ENCODE measurements around the gene ARID4B. TPM values are rescaled to one million over a fixed set of nuclear protein-coding genes. Genes with fewer than 3 reads are reported as not detected.

The ARID4B gene
- total RNA-seq, 2 donors from 2014 or later, result 32.4 to 50.2 TPM

DNA sequence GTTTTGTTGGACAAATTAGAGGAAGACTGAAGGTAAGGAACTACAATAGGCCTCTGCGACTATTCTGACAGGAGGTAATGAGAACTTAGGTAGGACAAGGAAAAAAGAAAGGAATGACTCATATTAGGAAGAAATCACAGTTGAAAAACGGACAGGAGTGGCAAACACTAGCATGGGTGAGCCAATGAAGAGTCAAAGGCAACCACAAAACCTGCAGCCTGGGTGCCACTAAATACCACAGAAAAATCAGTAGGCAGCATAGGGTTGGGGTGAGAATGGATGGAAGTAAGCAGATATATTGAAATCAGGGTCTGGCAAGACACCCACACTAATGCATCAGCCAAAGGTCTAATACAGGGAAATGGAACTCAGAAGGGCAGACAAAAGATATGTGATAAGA is 176.9 kb downstream of the ARID4B start:
- H3K36me3 ChIP-seq, result peaks cover 46% of the 10 kb centered on the region
- H3K9me3 ChIP-seq, result no peaks in the 10 kb centered on the region
- no peak overlapping the region for H3K4me3 ChIP-seq
- TF ChIP-seq, protein P1, sequence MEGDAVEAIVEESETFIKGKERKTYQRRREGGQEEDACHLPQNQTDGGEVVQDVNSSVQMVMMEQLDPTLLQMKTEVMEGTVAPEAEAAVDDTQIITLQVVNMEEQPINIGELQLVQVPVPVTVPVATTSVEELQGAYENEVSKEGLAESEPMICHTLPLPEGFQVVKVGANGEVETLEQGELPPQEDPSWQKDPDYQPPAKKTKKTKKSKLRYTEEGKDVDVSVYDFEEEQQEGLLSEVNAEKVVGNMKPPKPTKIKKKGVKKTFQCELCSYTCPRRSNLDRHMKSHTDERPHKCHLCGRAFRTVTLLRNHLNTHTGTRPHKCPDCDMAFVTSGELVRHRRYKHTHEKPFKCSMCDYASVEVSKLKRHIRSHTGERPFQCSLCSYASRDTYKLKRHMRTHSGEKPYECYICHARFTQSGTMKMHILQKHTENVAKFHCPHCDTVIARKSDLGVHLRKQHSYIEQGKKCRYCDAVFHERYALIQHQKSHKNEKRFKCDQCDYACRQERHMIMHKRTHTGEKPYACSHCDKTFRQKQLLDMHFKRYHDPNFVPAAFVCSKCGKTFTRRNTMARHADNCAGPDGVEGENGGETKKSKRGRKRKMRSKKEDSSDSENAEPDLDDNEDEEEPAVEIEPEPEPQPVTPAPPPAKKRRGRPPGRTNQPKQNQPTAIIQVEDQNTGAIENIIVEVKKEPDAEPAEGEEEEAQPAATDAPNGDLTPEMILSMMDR (IDR thresholded peaks at IDR 0.05), result no peak
- ATAC-seq (ENCODE audit: insufficient number of reproducible peaks, low FRiP score, low read depth) (no peak), DNase-seq (ENCODE audit: low spot score) (no peak)
- H3K27me3 ChIP-seq (replicated peaks; ENCODE audit: insufficient read depth), result no peaks in the 10 kb centered on the region
- no peak overlapping the region for H3K27ac ChIP-seq
- H3K4me1 ChIP-seq (ENCODE audit: control insufficient read depth in 1 of 2, low read depth in 2 of 2), result no peaks in the 10 kb centered on the region

DNA sequence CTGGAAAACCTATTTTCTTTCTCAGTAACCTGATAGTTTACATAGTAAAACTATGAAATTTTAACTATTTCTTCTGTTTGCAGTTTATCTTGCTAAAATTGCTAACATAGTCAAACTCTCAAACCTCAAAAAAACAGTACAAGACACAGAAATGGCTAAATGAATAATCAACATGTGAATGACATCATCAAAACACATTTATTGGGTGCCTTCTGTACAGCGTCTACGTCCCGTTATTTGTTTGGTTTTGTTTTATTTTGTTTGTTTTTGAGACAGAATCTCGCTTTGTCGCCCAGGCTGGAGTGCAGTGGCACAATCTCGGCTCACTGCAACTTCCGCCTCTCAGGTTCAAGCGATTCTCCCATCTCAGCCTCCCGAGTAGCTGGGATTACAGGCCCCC is 178.2 kb downstream of the ARID4B start:
- H3K36me3 ChIP-seq, result peaks cover 45% of the 10 kb centered on the region
- ATAC-seq (ENCODE audit: insufficient number of reproducible peaks, low FRiP score, low read depth) (no peak), DNase-seq (ENCODE audit: low spot score) (no peak)
- no peaks in the 10 kb centered on the region for H3K27me3 ChIP-seq (replicated peaks; ENCODE audit: insufficient read depth)
- TF ChIP-seq, protein P1 (IDR thresholded peaks at IDR 0.05), result no peak
- no peaks in the 10 kb centered on the region for H3K9me3 ChIP-seq
- no peak overlapping the region for H3K27ac ChIP-seq
- no peaks in the 10 kb centered on the region for H3K4me1 ChIP-seq (ENCODE audit: control insufficient read depth in 1 of 2, low read depth in 2 of 2)
- H3K4me3 ChIP-seq, result no peak overlapping the region

DNA sequence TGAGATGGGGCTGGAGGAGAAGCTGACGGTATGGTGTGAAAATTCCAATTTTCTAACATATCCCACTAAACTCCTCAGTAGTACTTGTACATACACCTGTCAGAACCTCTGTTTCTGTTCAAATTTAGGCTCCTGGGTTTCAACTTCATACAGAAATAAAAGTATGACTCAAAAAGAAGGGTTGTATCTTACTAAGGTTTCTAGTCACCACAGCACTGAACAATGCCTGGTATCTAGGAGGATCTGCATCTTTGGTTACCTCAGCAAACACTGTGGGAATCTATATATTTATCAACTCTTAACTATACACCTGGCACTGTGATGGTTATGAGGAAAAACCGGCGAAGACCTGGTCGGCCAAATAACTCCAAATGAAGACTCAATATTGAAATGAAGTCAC is 180.7 kb downstream of the ARID4B start:
- no peak overlapping the region for H3K27ac ChIP-seq
- H3K27me3 ChIP-seq (replicated peaks; ENCODE audit: insufficient read depth), result no peaks in the 10 kb centered on the region
- no peak overlapping the region for H3K4me3 ChIP-seq
- DNase-seq (ENCODE audit: low spot score) (no peak), ATAC-seq (ENCODE audit: insufficient number of reproducible peaks, low FRiP score, low read depth) (no peak)
- TF ChIP-seq, protein P1 (IDR thresholded peaks at IDR 0.05), result no peak
- H3K9me3 ChIP-seq, result no peaks in the 10 kb centered on the region
- peaks cover 42% of the 10 kb centered on the region for H3K36me3 ChIP-seq
- no peaks in the 10 kb centered on the region for H3K4me1 ChIP-seq (ENCODE audit: control insufficient read depth in 1 of 2, low read depth in 2 of 2)

DNA sequence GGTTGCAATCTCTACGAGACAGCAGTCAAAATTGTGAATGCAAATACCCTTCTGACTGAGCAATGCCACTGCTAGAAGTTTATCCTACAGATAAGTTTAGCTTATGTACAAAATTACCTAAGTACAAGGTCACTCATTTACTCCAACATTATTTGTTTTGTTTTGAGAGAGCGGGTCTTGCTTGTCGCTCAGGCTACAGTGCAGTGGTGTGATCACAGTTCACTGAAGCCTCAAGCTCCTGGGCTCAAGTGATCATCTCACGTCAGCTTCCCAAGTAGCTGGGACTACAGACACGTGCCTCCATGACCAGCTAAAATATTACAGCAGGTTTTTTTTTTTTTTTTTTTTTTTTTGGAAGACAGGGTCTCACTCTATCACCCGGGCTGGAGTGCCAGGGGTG is 182.3 kb downstream of the ARID4B start:
- no peak for DNase-seq (ENCODE audit: low spot score)
- TF ChIP-seq, protein P1 (IDR thresholded peaks at IDR 0.05), result no peak
- no peak overlapping the region for H3K27ac ChIP-seq
- no peak for ATAC-seq (ENCODE audit: insufficient number of reproducible peaks, low FRiP score, low read depth)
- no peaks in the 10 kb centered on the region for H3K27me3 ChIP-seq (replicated peaks; ENCODE audit: insufficient read depth)
- H3K4me1 ChIP-seq (ENCODE audit: control insufficient read depth in 1 of 2, low read depth in 2 of 2), result no peaks in the 10 kb centered on the region
- no peak overlapping the region for H3K4me3 ChIP-seq
- peaks cover 38% of the 10 kb centered on the region for H3K36me3 ChIP-seq
- no peaks in the 10 kb centered on the region for H3K9me3 ChIP-seq

DNA sequence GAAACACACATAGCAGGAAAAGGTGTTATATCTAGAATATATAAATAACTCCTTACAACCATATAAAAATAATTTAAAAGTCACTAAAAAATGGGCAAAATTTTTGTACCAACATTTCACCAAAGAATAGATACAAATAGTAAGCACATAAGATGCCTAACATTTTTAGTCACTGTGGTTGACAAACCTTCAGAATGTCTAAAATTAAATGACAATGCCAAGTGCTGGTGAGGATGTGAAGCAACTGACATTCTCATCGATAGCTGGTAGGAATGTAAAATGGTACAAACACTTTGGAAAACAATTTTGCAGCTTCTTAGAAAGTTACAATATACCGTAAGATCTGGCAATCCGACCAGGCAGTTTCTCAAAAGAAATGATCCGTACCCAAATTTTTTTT is 185.0 kb downstream of the ARID4B start:
- DNase-seq (ENCODE audit: low spot score), result no peak
- Histone ChIP-seq H3K27me3 (replicated peaks; ENCODE audit: insufficient read depth) (no peaks in the 10 kb centered on the region), H3K4me3 (no peak overlapping the region), H3K36me3 (peaks cover 28% of the 10 kb centered on the region), H3K4me1 (ENCODE audit: control insufficient read depth in 1 of 2, low read depth in 2 of 2) (no peaks in the 10 kb centered on the region), H3K9me3 (no peaks in the 10 kb centered on the region), H3K27ac (no peak overlapping the region)
- TF ChIP-seq, protein P1 (IDR thresholded peaks at IDR 0.05), result no peak
- ATAC-seq (ENCODE audit: insufficient number of reproducible peaks, low FRiP score, low read depth), result no peak
